ENCODE measurements around the gene CTSE.

- TF ChIP-seq CTCF (IDR thresholded peaks at IDR 0.05) (no peak), POLR2A (IDR thresholded peaks at IDR 0.05) (no peak)
These were observed 10.5 kb downstream of the CTSE start for GRCh38 chr1:206013026-206013795.
